Measurements from ENCODE around the gene RSPH3. TPM values are rescaled to one million over a fixed set of nuclear protein-coding genes. Genes with fewer than 3 reads are reported as not detected.

The RSPH3 gene
- total and polyA plus RNA-seq, 10 of the 15 experiments (the other 5 are each of a cell fraction or from before 2014, with no cell fraction given), result 0.40 to 3.5 (median 1.4) TPM

GRCh38 chr6:158970640-158971275 is 29.2 kb downstream of the RSPH3 start:
- FAIRE-seq, result no peak
- H3K9ac ChIP-seq (ENCODE audit: control insufficient read depth, insufficient read depth, low read length), result no peak overlapping the region
- ChIA-PET RAD21 (ENCODE audit: unreplicated experiment) (interaction anchor here (0.8 to 2.0 kb wide), 15 partner anchors 9 to 267 kb away, joined by 3 to 19 read pairs (median 3); no protein-coding TSS in a partner anchor), POLR2A (interaction anchor here (0.7 kb wide), 1 partner anchor 17 kb away, joined by 3 read pairs; no protein-coding TSS in a partner anchor), SMC1A (ENCODE audit: uncharacterized antibody, unreplicated experiment) (interaction anchor here (0.7 to 7.4 kb wide), 29 partner anchors 9 to 757 kb away, joined by 3 to 68 read pairs (median 5); no protein-coding TSS in a partner anchor), CTCF (interaction anchor here (0.6 to 7.3 kb wide), 25 partner anchors 12 to 757 kb away, joined by 3 to 127 read pairs (median 5); partner anchors contain the start of gene RSPH3)
- H4K20me1 ChIP-seq (ENCODE audit: control insufficient read depth, insufficient read depth), result no peaks in the 10 kb centered on the region
- H3K79me2 ChIP-seq (ENCODE audit: control insufficient read depth, insufficient read depth, low read length), result no peaks in the 10 kb centered on the region
- H3K27ac ChIP-seq (ENCODE audit: control insufficient read depth, insufficient read depth), result no peak overlapping the region
- no peak overlapping the region for H2AFZ ChIP-seq (ENCODE audit: control insufficient read depth, low read depth, low read length)
- ATAC-seq, result no peak
- in situ Hi-C loops (cut with MboI) (loop anchor here (5.0 to 10.0 kb wide), 2 partner anchors 263 to 746 kb away; no protein-coding TSS in a partner anchor), intact Hi-C loops (cut with micrococcal nuclease; ENCODE audit: unreplicated experiment) (loop anchor here (5.0 kb wide), 3 partner anchors 98 to 758 kb away; partner anchors contain the start of gene EZR)
- no TSS peak for BruUV-seq (replicated peaks)
- no peak for DNase-seq (ENCODE audit: low read depth, low spot score)
- H3K4me2 ChIP-seq (ENCODE audit: control insufficient read depth, insufficient read depth), result no peak overlapping the region
- no peaks in the 10 kb centered on the region for H3K27me3 ChIP-seq (replicated peaks in 1 of 2; ENCODE audit: control insufficient read depth in 2 of 2, insufficient read depth in 2 of 2, low read length in 1 of 2)
- TF ChIP-seq BRCA1 (IDR thresholded peaks at IDR 0.05; ENCODE audit: low read depth, low read length) (no peak), KAT2A (conservative IDR thresholded peaks at IDR 0.05; ENCODE audit: control insufficient read depth, low read depth, low read length) (no peak), RELB (IDR thresholded peaks at IDR 0.05; ENCODE audit: low read depth) (no peak), RAD21 (IDR thresholded peaks at IDR 0.05; ENCODE audit: insufficient read depth, low read depth, low read length) (no peak), MYC (IDR thresholded peaks at IDR 0.05; ENCODE audit: insufficient read depth, insufficient read length, insufficient replicate concordance, low read length, severe bottlenecking) (no peak), SPI1 (IDR thresholded peaks at IDR 0.05; ENCODE audit: borderline replicate concordance, insufficient read depth, low read depth, low read length) (no peak), HDAC2 (IDR thresholded peaks at IDR 0.05) (no peak)
- H3K9me3 ChIP-seq (replicated peaks; ENCODE audit: control insufficient read depth, insufficient read depth, low read length), result peaks cover 1% of the 10 kb centered on the region; the same call in 1 of the 3 replicates
- no peak overlapping the region for H3K4me3 ChIP-seq
- WGBS (ENCODE audit: insufficient coverage, insufficient replicate concordance, low lambda C conversion rate, missing lambda C conversion rate), result 78% methylated on average over 6 of the region's 6 CpGs
- no peaks in the 10 kb centered on the region for H3K36me3 ChIP-seq (ENCODE audit: control insufficient read depth in 2 of 2, insufficient read depth in 2 of 2, low read length in 1 of 2)
- H3K4me1 ChIP-seq (ENCODE audit: control insufficient read depth, insufficient read depth, low read length), result no peaks in the 10 kb centered on the region

Data from GM12878 (cell line).